DOHH2 (cell line): ENCODE measurements around the gene MRC1.

Experiments
- H3F3A ChIP-seq: fragments of 200-600 bp; sonication (generic), shearing (Covaris generic); 2 replicates; pipeline ENCODE4 v1.6.0; 2016; ENCODE audit warnings: antibody characterized with exemption, mild to moderate bottlenecking; ENCODE audit not compliant: control insufficient read depth, insufficient read depth
- H3K27ac ChIP-seq: fragments of 200-600 bp; sonication (generic); 2 replicates; pipeline ENCODE4 v1.5.1; 2014; ENCODE audit warnings: low read depth, mild to moderate bottlenecking, low read length, moderate library complexity
- H3K27me3 ChIP-seq: fragments of 200-600 bp; sonication (generic); 2 replicates; pipeline ENCODE4 v1.6.1; 2014; ENCODE audit warnings: mild to moderate bottlenecking, low read length, mixed read lengths; ENCODE audit not compliant: control insufficient read depth
- H3K36me3 ChIP-seq: fragments of 200-600 bp; sonication (generic); 2 replicates; pipeline ENCODE4 v1.6.1; 2014; ENCODE audit warnings: mild to moderate bottlenecking, low read length, moderate library complexity, mixed read lengths; ENCODE audit not compliant: control insufficient read depth
- H3K4me1 ChIP-seq: fragments of 200-600 bp; sonication (generic); 2 replicates; pipeline ENCODE4 v1.6.1; 2014; ENCODE audit warnings: mild to moderate bottlenecking, low read length, mixed read lengths; ENCODE audit not compliant: control insufficient read depth
- H3K4me2 ChIP-seq: fragments of 200-600 bp; sonication (generic); 2 replicates; pipeline ENCODE4 v1.6.0; 2014; ENCODE audit warnings: mild to moderate bottlenecking, low read length, moderate library complexity
- H3K4me3 ChIP-seq: fragments of 200-600 bp; sonication (generic); 2 replicates; pipeline ENCODE4 v1.5.1; 2014; ENCODE audit warnings: mild to moderate bottlenecking, low read length, mixed read lengths
- H3K79me2 ChIP-seq: fragments of 200-600 bp; sonication (generic); 2 replicates; pipeline ENCODE4 v1.6.1; 2014; ENCODE audit warnings: mild to moderate bottlenecking, low read length, mixed read lengths; ENCODE audit not compliant: control insufficient read depth
- H3K9me2 ChIP-seq: fragments of 200-600 bp; sonication (generic); replicated peaks from 2 replicates; pipeline ENCODE4 v1.6.1; 2014; ENCODE audit warnings: mild to moderate bottlenecking, low read length, mixed read lengths; ENCODE audit not compliant: control insufficient read depth
- H3K9me3 ChIP-seq: fragments of 200-600 bp; sonication (generic); 2 replicates; pipeline ENCODE4 v1.6.1; 2014; ENCODE audit warnings: antibody characterized with exemption, low read length, mixed read lengths; ENCODE audit not compliant: control insufficient read depth, insufficient read depth
- H4K20me1 ChIP-seq: fragments of 200-600 bp; sonication (generic); 2 replicates; pipeline ENCODE4 v1.6.0; 2014; ENCODE audit warnings: low read depth, mild to moderate bottlenecking, antibody characterized with exemption, low read length, moderate library complexity; ENCODE audit not compliant: control insufficient read depth, insufficient read depth
- CTCF ChIP-seq: fragments of 200-600 bp; sonication (generic); IDR thresholded peaks from one replicate; pipeline ENCODE4 v1.5.1; 2014; ENCODE audit warnings: antibody characterized with exemption, mild to moderate bottlenecking, low read depth, low read length; ENCODE audit not compliant: poor library complexity, severe bottlenecking
- EZH2phosphoT487 ChIP-seq: fragments of 200-600 bp; sonication (generic); IDR thresholded peaks from 2 replicates; pipeline ENCODE4 v1.6.1; 2017; ENCODE audit warnings: borderline replicate concordance, mild to moderate bottlenecking, antibody characterized with exemption, low read length, moderate library complexity, mixed read lengths

The MRC1 gene

GRCh38 chr10:17906002-17906401 is 96.9 kb downstream of the MRC1 start:
- Histone ChIP-seq H4K20me1 (no peaks in the 10 kb centered on the region), H3K4me3 (no peak overlapping the region), H3K4me1 (peaks cover 25% of the 10 kb centered on the region), H3K4me2 (no peak overlapping the region), H3K79me2 (no peaks in the 10 kb centered on the region), H3K27me3 (no peaks in the 10 kb centered on the region), H3K27ac (no peak overlapping the region), H3F3A (no peaks in the 10 kb centered on the region), H3K9me2 (no peaks in the 10 kb centered on the region), H3K9me3 (no peaks in the 10 kb centered on the region), H3K36me3 (no peaks in the 10 kb centered on the region; the same call in 1 of the 2 replicates)
- TF ChIP-seq EZH2phosphoT487, result no peak

GRCh38 chr10:17907641-17908040 is 98.5 kb downstream of the MRC1 start:
- H4K20me1 ChIP-seq, result no peaks in the 10 kb centered on the region
- H3K79me2 ChIP-seq, result no peaks in the 10 kb centered on the region
- H3F3A ChIP-seq, result no peaks in the 10 kb centered on the region
- no peak overlapping the region for H3K4me2 ChIP-seq
- H3K9me2 ChIP-seq, result no peaks in the 10 kb centered on the region
- H3K27ac ChIP-seq, result no peak overlapping the region
- TF ChIP-seq EZH2phosphoT487 (no peak), CTCF (no peak)
- peaks cover 30% of the 10 kb centered on the region for H3K4me1 ChIP-seq
- H3K27me3 ChIP-seq, result no peaks in the 10 kb centered on the region
- peaks cover 4% of the 10 kb centered on the region; the same call in 1 of the 2 replicates for H3K36me3 ChIP-seq
- H3K4me3 ChIP-seq, result no peak overlapping the region
- peaks cover 9% of the 10 kb centered on the region for H3K9me3 ChIP-seq

- TF ChIP-seq EZH2phosphoT487 (no peak), CTCF (peak; percentile 67)
- H3K9me2 ChIP-seq, result no peaks in the 10 kb centered on the region
- peaks cover 25% of the 10 kb centered on the region for H3K4me1 ChIP-seq
- no peaks in the 10 kb centered on the region for H4K20me1 ChIP-seq
- H3K9me3 ChIP-seq, result peaks cover 9% of the 10 kb centered on the region
- H3K4me3 ChIP-seq, result no peak overlapping the region; the same call in 1 of the 2 replicates
- peaks cover 4% of the 10 kb centered on the region; the same call in 1 of the 2 replicates for H3K36me3 ChIP-seq
- H3K4me2 ChIP-seq, result peak overlapping the region; percentile 6; the same call in 1 of the 2 replicates
- H3K79me2 ChIP-seq, result no peaks in the 10 kb centered on the region
- no peaks in the 10 kb centered on the region for H3F3A ChIP-seq
- H3K27ac ChIP-seq, result no peak overlapping the region
- H3K27me3 ChIP-seq, result no peaks in the 10 kb centered on the region
Measured at GRCh38 chr10:17910125-17910789, 101.1 kb downstream of the MRC1 start.

- H3K27me3 ChIP-seq, result no peaks in the 10 kb centered on the region
- no peak for TF ChIP-seq CTCF
- no peak for TF ChIP-seq EZH2phosphoT487
- peaks cover 25% of the 10 kb centered on the region for H3K4me1 ChIP-seq
- H3K4me3 ChIP-seq, result no peak overlapping the region
- no peaks in the 10 kb centered on the region for H3K79me2 ChIP-seq
- H4K20me1 ChIP-seq, result no peaks in the 10 kb centered on the region
- peaks cover 4% of the 10 kb centered on the region; the same call in 1 of the 2 replicates for H3K36me3 ChIP-seq
- peaks cover 9% of the 10 kb centered on the region for H3K9me3 ChIP-seq
- H3F3A ChIP-seq, result no peaks in the 10 kb centered on the region
- H3K9me2 ChIP-seq, result no peaks in the 10 kb centered on the region
- no peak overlapping the region for H3K27ac ChIP-seq
- H3K4me2 ChIP-seq, result no peak overlapping the region
Measured at GRCh38 chr10:17912754-17913153, 103.6 kb downstream of the MRC1 start.
